Activated CD4-positive, CD25-positive, alpha-beta regulatory T cell (primary cell): ENCODE data around the gene ARFGEF2.
"Not testable (repeated sequence)": the region's sequence is repeated elsewhere in the genome, so short reads cannot be mapped to it uniquely, and the experiment has no call there.

Source experiments
- DNase-seq, 4 experiments: peaks; one replicate each; lab custom pipeline; 2025; lab: John Stamatoyannopoulos, UW

ARFGEF2 gene

DNA sequence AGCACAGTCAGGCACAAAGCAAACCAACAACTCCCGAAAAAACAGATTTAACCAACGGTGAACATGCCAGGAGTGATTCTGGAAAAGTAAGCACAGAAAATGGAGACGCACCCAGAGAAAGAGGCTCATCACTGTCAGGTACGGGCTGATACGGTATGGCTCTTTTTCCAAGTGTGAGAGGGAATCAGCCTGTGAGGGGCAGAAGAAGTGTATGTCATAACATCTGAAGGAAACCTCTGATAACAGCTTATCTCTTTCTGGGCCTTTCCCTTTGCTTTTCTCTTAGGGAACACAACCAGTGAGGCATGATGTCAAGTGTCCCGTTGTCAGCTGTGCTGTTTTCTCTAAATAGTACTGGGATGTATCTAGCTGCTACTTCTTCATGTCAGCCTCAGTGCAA lies 32.1 kb downstream of the ARFGEF2 start:
- DNase-seq: no peak

DNA sequence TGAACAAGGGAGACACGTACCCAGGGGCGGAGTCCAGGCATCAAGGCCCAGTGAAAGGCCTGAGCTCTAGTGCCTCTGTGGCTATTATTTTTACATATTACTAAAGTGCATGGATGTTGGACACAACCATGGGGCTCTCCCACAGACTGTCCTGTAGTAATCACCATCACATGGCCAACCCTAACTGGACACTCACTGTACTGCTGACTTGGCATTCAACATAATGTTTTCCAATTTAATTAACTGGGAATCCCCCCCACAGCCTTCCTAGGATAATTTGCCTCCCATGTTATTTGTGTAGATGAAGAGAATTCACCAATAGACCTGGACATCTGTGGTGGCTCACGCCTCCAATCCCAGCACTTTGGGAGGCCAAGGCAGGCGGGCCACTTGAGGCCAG lies 34.5 kb downstream of the ARFGEF2 start:
- no peak for DNase-seq

DNA sequence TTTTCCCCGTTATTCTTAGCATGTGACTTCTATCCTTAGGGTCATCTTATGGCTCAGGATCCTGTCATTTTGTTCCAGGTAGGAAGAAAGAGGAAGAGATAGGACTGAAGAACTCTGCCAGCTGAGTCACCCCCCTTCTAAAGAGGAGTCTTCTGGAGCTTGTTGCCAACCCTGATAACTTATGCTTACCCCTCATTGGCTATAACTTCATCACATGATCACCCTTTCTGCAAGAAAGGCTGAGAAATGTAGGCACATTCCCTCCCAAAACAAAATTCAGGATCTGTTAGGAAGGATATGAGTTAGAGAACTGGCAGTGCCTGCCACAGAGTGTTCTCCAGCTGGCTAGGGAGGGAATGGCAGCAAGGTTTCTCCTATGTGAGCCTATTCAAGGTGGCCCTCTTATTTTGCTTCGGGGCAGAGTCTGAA lies 35.6 kb downstream of the ARFGEF2 start:
- no peak for DNase-seq

DNA sequence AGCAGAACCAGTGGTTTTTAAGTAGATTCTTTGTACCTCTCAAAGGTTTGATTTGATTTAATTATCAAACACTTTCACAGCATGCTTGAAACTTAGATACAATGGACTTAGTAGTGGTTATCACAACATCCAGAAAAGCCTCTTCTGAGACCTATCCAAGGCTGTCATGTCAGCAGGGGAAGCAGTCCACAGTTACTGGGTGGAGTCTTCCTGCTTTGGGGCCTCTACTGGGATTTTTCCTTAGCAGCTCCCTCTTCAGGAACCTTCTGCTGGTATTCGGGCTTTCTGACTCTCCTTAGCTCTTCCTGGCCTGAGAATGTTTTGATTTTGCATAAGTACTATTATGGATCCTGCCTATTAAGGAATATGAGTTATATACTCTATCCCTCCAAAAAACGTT lies 36.0 kb downstream of the ARFGEF2 start:
- DNase-seq: no peak

DNA sequence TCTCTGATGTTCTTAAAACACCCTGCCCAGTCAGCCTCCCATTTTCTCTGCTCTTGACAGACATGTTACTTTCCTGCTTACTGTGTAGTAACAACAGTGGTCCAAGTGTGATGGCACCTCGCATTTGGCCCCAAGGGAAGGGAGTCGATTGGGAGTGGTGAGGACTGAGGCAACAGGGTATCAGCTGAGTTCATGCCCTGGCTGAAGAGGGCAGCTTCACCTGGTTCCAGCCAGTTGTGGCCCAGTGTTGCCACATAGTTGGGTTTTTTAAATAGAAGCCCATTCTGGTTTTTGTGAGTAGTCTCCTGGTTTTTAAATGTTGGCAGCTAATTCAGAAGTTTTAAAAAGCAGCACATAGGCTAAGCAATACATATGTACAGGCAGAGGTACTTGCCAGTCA lies 37.2 kb downstream of the ARFGEF2 start:
- no peak for DNase-seq

DNA sequence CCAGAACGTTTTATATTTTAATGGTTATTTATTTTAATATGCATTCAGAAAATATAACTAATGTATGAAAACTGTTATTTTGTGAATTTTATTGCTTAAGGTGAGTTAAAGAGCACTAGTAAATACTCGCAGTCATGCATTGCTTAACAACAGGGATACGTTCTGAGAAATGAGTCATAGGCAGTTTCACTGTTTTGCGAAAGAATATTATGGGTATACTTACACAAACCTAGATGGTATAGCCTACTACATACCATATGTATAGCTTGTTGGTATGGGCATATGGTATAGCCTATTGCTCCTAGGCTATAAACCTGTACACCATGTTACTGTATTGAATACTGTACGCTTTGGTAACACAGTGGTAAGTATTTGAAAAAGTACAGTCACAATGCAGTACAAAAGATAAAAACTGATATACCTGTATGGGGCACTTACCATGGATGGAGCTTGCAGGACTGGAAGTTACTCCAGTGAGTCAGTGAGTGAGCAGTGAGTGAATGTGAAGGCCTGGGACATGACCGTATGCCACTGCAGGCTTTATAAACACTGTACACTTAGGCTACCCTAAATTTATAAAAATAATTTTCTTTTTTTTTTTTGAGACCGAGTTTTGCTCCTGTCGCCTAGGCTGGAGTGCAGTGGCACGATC lies 38.5 kb downstream of the ARFGEF2 start:
- no peak for DNase-seq

DNA sequence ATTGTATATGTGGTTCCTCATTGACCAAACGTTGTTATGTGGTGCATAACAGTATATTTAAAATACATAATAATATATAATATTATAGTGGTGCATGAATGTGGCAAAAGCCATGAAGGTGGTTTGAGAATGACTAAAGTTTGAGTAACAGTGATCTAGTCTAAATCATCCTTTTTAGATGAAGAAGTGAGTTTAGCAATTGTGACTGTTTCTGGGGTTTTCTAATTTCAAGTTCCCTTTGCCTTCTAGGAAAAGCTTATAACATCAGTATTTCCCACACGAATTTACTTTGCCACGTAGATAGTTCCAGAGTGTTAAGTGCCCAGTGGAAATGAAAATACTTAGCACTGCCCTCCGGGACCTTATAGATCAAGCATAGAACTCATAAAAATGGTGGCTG lies 40.9 kb downstream of the ARFGEF2 start:
- no peak for DNase-seq

DNA sequence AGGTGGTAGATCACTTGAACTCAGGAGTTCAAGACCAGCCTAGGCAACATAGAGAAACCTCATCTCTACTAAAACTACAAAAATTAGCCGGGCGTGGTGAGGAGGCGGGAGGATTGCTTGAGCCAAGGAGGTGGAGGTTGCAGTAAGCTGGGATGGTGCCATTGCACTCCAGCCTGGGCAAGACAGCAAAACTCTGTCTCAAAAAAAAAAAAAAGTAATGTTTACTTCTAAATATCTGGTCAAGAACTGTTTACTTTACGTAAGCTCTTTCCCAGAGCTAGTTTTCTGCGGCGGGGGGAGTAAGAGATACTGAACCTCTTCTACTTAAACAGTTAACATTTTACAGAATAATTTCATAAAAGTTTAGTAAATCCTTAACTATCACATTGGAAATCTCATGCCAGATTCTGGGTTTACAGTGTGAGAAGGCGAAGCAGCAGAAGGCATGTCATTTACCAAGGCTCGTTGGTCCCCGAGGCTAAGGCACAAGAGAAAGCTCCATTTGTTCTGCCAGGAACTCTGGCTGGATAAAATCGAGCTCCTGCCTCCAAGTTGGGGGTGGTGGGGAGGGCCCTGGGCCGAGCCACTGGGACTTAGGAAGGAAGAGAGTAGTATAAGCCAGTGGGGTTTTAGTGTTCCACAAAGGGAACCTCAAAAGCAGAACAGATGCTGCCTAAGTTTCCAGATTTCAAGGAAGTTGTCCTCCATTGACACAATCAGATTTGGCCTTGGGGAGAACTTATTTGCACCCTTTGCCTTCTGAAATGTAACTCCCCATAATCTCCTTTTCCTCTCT lies 41.7 kb downstream of the ARFGEF2 start:
- DNase-seq: no peak

DNA sequence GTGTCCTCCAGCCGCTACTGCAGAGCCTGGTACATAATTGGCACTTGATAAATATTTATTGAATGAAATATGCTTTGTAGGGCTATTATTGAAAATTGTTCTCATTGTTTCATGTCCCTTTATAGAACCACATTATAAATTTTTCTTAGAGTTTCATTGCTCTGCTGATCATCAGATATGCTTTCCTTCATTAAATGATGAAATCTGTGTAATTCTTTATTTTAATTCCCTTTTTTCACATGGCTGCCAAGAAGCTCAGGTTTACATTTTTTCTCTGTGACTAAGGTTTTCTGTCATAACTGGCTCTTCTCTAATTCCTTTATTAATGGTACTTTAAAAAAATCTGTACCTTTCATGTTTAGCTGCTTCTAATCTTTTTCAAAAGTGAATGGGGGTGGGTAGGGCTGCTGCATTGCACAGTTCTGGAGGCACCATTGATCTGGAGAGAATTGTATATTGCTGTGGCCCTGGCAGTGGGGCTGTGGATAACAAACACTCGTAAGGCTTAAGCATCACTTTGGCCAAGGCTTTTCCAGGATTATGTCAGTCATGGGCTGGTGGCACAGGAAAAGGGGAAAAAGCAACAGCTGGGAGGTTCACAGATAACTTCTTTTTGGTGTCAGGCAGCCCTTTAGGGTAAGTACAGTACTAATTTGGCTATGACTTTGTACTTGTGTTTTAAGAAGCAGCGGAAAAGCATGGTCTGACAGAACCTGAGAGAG lies 43.8 kb downstream of the ARFGEF2 start:
- no peak for DNase-seq

DNA sequence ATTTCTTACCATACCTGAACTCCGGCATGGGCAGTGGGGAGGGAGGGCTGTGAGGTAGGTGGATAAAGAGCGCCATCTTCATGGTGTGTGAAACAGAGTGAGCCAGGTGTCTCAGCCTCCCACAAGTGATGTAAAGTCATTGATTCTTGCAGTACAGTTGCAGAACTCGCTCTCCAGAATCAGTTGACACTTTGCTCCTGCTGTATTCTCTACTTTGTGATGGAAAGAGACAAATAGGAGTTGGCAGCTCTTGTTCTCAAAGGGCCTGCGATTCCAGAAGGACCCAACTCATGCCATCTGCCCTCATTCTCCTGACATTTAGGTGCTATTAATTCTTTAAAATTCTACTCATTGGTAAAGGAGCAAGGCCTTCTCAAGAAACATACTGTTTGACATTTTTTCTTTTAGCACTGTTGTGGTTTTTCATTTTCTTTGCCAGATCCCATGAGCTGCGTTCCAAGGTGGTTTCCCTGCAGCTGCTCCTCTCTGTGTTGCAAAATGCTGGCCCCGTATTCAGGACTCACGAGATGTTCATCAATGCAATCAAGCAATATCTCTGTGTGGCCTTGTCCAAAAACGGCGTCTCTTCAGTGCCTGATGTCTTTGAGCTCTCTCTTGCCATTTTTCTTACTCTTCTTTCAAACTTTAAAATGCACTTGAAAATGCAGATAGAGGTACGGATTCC lies 49.3 kb downstream of the ARFGEF2 start:
- DNase-seq: no peak

DNA sequence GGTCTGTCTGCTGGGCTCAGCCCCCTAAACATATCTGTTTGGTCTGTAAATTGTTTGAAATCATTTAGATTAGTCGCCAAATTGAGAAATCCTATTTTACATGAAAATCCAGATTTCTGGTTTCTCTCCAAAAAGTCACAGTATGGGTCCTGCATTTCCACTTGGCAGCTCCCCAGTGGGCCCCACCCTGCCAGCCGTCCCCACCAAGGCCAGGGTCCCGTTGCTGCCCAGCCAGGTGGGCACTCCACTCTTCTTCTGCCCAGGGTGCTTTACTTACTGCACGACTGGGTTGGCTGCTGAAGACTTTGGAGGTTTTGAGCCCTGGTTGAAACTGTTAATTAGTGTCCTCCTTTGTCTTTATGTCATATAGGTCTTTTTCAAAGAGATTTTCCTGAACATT lies 50.4 kb downstream of the ARFGEF2 start:
- DNase-seq: no peak

DNA sequence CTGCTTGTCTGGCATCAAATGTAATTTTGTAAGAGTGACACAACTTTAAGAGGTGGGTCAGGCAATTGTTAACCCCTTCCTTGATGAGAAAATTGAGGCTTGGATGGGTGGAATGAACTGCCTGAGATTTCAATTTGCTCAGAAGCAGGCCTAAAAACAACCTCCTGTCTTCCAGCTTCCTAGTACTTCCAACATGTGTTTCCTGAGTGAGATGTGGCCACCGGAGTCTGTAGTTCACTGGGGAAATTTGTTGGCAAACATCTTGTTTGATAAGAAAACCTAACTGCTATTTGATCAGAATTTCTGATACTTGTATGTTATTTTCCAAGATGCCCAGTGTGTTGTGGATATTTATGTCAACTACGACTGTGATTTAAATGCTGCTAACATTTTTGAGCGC lies 51.3 kb downstream of the ARFGEF2 start:
- DNase-seq: no peak

DNA sequence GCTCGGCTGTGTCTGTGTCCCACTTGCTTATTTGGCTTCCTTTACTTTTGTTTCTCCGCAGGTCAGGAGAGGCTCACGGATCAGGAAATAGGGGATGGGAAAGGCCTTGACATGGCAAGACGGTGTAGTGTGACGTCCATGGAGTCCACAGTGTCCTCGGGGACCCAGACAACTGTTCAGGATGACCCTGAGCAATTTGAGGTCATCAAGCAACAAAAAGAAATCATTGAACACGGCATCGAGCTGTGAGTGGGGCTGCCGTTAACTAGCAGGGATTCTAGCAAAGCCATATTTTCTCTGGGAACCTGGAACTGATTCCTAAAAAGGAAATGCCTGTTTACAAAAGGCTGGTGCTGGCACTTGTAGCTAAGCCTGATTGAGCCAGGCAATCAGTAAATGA lies 54.4 kb downstream of the ARFGEF2 start:
- DNase-seq: no peak

DNA sequence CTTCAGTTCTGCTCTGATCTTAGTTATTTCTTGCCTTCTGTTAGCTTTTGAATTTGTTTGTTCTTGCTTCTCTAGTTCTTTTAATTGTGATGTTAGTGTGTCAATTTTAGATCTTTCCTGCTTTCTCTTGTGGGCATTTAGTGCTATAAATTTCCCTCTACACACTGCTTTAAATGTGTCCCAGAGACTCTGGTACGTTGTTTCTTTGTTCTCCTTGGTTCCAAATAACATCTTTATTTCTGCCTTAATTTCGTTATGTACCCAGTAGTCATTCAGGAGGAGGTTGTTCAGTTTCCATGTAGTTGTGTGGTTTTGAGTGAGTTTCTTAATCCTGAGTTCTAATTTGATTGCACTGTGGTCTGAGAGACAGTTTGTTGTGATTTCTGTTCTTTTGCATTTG lies 58.5 kb downstream of the ARFGEF2 start:
- not testable (repeated sequence) for DNase-seq

DNA sequence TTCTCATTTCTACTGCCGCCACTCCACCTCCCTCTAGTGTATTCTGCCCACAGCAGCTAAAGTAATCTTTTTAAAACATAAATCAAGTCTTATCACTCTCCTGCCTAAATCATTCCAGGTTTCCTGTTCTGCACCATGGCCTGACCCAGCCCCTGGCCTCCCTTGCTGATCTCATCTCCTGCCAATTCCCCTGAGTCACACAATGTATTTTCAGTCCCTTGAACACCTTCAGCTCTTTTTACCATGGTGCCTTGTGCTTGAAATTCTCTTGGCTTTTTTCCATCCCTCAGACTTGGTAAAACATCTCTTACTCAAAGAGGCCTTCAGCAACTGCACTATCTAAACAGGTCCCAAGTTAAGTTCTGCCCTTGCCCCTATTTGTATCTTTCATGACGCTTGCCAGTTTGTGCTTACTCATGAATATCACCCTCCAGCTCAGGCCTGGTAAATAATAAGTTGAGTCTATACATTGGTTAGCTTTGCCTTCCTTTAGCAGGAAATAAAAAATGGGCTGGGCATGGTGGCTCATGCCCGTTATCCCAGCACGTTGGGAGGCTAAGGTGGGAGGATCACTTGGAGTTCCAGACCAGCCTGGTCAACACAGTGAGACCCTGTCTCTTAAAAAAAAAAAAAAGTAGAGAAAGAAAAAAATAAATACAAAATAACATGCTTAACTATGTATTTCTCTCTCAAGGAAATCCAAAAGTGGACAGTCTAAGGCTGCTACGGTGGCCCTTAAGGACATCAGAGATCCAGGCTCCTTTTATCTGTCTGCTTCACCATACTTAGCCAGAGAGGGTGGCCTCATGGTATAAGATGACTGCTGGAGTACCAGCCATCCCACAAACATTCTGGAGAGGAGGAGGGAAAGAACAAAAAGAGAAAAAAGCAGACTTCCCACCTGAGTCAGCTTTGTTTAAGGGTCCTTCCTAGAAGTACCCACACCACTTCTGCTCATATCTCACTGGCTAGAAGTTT lies 62.2 kb downstream of the ARFGEF2 start:
- DNase-seq: no peak

DNA sequence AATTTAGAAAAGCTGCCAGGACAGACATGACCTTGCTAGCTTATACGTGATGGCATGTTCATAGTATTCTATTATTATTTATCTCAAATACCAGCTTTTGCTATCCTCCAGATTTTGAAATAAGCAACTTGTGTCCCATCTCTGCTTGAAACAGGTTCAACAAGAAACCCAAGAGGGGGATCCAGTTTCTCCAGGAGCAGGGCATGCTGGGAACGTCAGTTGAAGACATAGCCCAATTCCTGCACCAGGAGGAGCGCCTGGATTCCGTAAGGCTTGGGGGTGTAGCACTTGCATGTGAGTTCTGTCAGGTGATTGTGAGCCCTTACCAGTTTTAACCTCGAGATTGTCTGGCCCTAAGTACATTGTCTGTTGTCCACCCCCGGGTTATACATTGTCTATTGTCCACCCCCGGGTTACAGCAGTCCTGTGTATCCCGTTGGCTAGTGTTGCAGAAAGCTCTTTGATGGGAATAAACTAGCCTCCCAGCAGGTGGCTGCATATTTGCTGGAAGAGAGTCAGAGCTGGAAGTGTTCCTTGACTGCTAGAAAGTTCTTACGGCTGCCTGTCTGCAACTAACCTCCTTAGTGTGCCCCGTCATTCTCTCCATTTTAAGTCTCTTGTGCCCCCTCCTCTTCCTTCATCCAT lies 63.2 kb downstream of the ARFGEF2 start:
- DNase-seq: no peak

DNA sequence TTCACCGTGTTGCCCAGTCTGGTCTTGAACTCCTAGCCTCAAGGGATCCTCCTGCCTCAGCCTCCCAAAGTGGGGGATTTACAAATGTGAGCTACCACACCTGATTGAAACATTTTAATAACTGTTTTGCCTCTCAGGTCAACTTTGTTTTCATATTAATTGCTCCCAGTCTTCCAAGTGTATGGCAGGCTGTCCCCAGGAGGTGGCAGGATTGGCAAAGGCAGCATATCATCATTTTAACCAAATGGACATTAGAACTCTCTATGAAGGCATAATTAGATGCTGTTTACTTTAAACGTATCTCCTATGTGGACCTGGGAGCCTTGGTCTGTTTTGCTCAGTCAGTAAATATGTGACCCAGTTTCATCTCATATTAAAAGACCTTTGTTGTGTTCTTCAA lies 65.4 kb downstream of the ARFGEF2 start:
- DNase-seq: no peak

DNA sequence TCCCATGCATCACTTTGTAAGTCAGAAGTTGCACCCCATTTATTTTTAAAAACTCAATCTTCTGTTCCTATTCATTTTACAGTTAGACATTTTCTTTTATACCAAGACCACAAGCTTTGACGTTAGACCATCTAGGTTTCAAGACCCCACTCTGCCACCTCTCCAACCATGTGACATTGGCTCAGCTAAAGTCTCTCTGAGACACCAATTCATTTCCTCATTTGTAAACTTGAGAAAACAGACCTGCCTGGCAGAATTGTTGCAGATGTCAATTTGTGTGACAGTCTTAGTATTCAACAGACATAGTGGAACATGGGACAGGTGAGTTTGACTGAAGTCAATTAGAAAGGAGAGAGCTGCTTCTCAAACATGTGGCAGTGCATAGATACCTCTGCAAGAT lies 69.0 kb downstream of the ARFGEF2 start:
- no peak for DNase-seq

DNA sequence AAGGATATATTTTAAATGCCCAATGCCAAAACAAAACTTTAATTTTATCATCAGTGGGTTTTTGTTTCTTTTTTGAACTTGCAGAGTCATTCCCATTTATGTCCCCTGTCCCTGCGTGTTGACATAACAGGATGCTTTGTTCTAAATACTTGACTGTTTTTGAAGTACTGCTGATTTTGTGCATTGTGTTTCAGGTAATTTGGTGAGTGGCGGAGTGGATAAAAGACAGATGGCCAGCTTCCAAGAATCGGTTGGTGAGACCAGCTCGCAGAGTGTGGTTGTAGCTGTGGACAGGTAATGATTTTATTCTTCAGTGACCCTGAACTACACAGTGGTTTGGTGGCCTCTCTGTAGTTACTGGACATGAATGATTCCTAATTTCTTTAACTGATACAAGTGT lies 74.1 kb downstream of the ARFGEF2 start:
- DNase-seq: no peak

DNA sequence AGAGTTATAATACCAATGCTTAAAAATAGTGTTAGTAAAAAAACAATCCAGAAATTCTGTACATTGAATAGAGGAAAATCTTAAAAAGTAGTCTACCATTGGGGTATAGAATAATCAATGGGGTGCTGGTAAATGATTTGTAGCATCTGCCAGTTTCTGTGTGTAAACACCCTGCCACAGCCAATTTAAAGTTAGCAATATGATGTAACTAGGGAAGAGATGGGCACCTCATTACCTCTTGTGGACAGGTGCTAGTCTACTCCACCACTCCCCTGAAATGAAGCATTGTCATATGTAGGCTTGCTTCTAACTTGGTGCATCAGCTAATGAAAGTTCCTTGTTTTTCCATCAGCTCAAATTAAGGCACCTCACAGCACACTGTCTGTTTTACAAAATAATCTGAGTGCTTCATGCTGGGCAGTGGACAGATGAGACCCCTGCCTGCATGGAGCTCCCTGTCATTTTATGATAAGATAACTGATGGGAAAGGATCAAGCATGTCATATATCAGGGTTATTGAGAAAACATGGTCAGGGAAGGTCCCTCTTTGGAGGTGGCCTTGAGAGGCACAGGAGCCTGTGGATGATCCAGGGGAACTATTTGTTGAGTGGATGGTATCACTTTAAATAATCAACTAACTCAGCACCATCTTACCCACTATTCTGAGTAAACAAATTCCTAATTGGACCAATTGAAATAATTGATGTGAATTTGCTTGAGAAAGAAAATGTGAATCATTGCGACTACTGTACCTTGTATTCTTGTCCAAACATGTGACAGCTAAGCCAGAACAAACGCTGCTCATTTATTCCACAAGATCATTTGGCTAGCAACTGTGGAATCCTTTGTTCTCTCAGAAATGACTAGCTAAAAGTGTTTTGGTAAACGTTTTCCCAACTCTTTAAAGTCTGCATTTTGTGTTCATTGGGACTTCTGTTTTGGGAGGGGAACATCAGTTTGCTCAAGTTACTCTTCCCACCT lies 78.7 kb downstream of the ARFGEF2 start:
- DNase-seq: no peak
